ENCODE data around the gene PRKN.

GRCh38 chr6:161561908-161562307 lies 1165.7 kb downstream of the PRKN start:
- no peak for TF ChIP-seq CTCF (IDR thresholded peaks at IDR 0.05; ENCODE audit: low read depth, low read length)
- TF ChIP-seq MAX (IDR thresholded peaks at IDR 0.05; ENCODE audit: low read depth, low read length), result no peak
